K562 (cell line): ENCODE results near the gene TMEM63A.

Experiments
- CREB1 ChIP-seq, 2 experiments: sonication (generic) in 1 of 2; formaldehyde crosslinking in 1 of 2; IDR thresholded peaks; 2 replicates each; pipeline versions ENCODE4 v1.6.1 to v1.8.0; 2012 to 2022; ENCODE audit warnings: inconsistent platforms in 1 of 2, mild to moderate bottlenecking in 1 of 2, missing genetic modification reagents in 1 of 2, moderate library complexity in 1 of 2
- ETS1 ChIP-seq: conservative IDR thresholded peaks from 2 replicates; pipeline ENCODE4 v1.6.1; 2011; ENCODE audit warnings: low read depth, mild to moderate bottlenecking, low read length; ENCODE audit not compliant: control insufficient read depth
- FOXK2 ChIP-seq, 2 experiments: fragments of 450-650 bp; IDR thresholded peaks in 1 of 2; conservative IDR thresholded peaks in 1 of 2; 2 replicates each; pipeline ENCODE4 v1.6.1; 2016; ENCODE audit warnings: low read depth in 2 of 2, mild to moderate bottlenecking in 1 of 2
- HDAC2 ChIP-seq: fragments of 450-650 bp; IDR thresholded peaks from 2 replicates; pipeline ENCODE4 v1.6.1; 2016; ENCODE audit warnings: mild to moderate bottlenecking
- NFIC ChIP-seq: fragments of 450-650 bp; IDR thresholded peaks from 2 replicates; pipeline ENCODE4 v1.6.1; 2017; ENCODE audit warnings: mild to moderate bottlenecking, inconsistent platforms
- RBM15 ChIP-seq: fragments of 200-400 bp; formaldehyde crosslinking; IDR thresholded peaks from 2 replicates; pipeline ENCODE4 v1.6.1; 2018; ENCODE audit warnings: mild to moderate bottlenecking, low read length, moderate library complexity; ENCODE audit not compliant: insufficient read depth
- RFX5 ChIP-seq: IDR thresholded peaks from 2 replicates; pipeline ENCODE4 v1.6.1; 2011; ENCODE audit warnings: low read depth, mild to moderate bottlenecking, improper control_type of control experiment, low read length
- ZFPM2 ChIP-seq: fragments of 250-450 bp; sonication (Bioruptor Pico); IDR thresholded peaks from 2 replicates; pipeline ENCODE4 v1.5.1; 2022; ENCODE audit warnings: mild to moderate bottlenecking
- ZNF274 ChIP-seq: IDR thresholded peaks from 2 replicates; pipeline ENCODE4 v1.6.1; 2011; ENCODE audit warnings: low read depth, mild to moderate bottlenecking, low read length, moderate library complexity, borderline replicate concordance
- ZSCAN29 ChIP-seq: fragments of 450-650 bp; IDR thresholded peaks from 2 replicates; pipeline ENCODE4 v1.6.1; 2017
- TF ChIP-seq, protein P1 (sequence below): fragments of 250-450 bp; sonication (Bioruptor Pico); IDR thresholded peaks from 2 replicates; pipeline ENCODE4 v1.4.0; 2020; ENCODE audit warnings: mild to moderate bottlenecking, moderate library complexity, borderline replicate concordance
- TF ChIP-seq, protein P2 (sequence below), 2 experiments: fragments of 450-650 bp; formaldehyde crosslinking in 1 of 2; IDR thresholded peaks; 2 replicates each; pipeline versions ENCODE4 v1.4.0 to v1.6.1; 2014 to 2020; ENCODE audit warnings: mild to moderate bottlenecking in 2 of 2, borderline replicate concordance in 1 of 2, low read depth in 1 of 2

- TF ChIP-seq FOXK2 (conservative IDR thresholded peaks at IDR 0.05 in 1 of 2, IDR thresholded peaks at IDR 0.05 in 1 of 2; ENCODE audit: low read depth in 2 of 2) (no peak), NFIC (no peak), HDAC2 (no peak), ZNF274 (no peak), RBM15 (no peak), ETS1 (no peak), ZSCAN29 (no peak), CREB1 (IDR thresholded peaks at IDR 0.05) (no peak), CREB1 (CRISPR knock-in tag; IDR thresholded peaks at IDR 0.05) (no peak), RFX5 (no peak), ZFPM2 (CRISPR knock-in tag) (no peak)
- TF ChIP-seq, protein P1, sequence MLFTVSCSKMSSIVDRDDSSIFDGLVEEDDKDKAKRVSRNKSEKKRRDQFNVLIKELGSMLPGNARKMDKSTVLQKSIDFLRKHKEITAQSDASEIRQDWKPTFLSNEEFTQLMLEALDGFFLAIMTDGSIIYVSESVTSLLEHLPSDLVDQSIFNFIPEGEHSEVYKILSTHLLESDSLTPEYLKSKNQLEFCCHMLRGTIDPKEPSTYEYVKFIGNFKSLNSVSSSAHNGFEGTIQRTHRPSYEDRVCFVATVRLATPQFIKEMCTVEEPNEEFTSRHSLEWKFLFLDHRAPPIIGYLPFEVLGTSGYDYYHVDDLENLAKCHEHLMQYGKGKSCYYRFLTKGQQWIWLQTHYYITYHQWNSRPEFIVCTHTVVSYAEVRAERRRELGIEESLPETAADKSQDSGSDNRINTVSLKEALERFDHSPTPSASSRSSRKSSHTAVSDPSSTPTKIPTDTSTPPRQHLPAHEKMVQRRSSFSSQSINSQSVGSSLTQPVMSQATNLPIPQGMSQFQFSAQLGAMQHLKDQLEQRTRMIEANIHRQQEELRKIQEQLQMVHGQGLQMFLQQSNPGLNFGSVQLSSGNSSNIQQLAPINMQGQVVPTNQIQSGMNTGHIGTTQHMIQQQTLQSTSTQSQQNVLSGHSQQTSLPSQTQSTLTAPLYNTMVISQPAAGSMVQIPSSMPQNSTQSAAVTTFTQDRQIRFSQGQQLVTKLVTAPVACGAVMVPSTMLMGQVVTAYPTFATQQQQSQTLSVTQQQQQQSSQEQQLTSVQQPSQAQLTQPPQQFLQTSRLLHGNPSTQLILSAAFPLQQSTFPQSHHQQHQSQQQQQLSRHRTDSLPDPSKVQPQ (CRISPR knock-in tag) = no peak
- TF ChIP-seq, protein P2, sequence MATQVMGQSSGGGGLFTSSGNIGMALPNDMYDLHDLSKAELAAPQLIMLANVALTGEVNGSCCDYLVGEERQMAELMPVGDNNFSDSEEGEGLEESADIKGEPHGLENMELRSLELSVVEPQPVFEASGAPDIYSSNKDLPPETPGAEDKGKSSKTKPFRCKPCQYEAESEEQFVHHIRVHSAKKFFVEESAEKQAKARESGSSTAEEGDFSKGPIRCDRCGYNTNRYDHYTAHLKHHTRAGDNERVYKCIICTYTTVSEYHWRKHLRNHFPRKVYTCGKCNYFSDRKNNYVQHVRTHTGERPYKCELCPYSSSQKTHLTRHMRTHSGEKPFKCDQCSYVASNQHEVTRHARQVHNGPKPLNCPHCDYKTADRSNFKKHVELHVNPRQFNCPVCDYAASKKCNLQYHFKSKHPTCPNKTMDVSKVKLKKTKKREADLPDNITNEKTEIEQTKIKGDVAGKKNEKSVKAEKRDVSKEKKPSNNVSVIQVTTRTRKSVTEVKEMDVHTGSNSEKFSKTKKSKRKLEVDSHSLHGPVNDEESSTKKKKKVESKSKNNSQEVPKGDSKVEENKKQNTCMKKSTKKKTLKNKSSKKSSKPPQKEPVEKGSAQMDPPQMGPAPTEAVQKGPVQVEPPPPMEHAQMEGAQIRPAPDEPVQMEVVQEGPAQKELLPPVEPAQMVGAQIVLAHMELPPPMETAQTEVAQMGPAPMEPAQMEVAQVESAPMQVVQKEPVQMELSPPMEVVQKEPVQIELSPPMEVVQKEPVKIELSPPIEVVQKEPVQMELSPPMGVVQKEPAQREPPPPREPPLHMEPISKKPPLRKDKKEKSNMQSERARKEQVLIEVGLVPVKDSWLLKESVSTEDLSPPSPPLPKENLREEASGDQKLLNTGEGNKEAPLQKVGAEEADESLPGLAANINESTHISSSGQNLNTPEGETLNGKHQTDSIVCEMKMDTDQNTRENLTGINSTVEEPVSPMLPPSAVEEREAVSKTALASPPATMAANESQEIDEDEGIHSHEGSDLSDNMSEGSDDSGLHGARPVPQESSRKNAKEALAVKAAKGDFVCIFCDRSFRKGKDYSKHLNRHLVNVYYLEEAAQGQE (IDR thresholded peaks at IDR 0.05; ENCODE audit: borderline replicate concordance) = no peak
- TF ChIP-seq, protein P2 (CRISPR knock-in tag; IDR thresholded peaks at IDR 0.05; ENCODE audit: low read depth) = no peak
Observed at GRCh38 chr1:225923381-225923691, 41.2 kb upstream of the TMEM63A start.
